HepG2 (cell line): ENCODE measurements around the gene SIAH1. TPM values are rescaled to one million over a fixed set of nuclear protein-coding genes. Genes with fewer than 3 reads are reported as not detected.

Experiments
- ATAC-seq: fragments of 200-7000 bp; cut with Tn5 transposase; 3 replicates; pipeline ENCODE4 v1.9.1; 2020; ENCODE audit warnings: mild to moderate bottlenecking, moderate library complexity
- BruUV-seq: library from RNA; stranded (reverse); fragments of 400-500 nt; replicated peaks from 2 replicates; lab custom pipeline; 2021; lab: Mats Ljungman, UMichigan
- CTCF ChIA-PET: fragments of 300-600 bp; formaldehyde crosslinking; extraction: SDS; loops from one replicate; lab custom pipeline; 2021; ENCODE audit warnings: low total read pairs, inconsistent platforms, low intra/inter-chr PET ratio; lab: Yijun Ruan, JAX
- POLR2A ChIA-PET: fragments of 350-600 bp; sonication (Branson Sonifier 250); formaldehyde crosslinking; loops from one replicate; lab custom pipeline; 2020; ENCODE audit warnings: antibody characterized with exemption, inconsistent platforms; lab: Yijun Ruan, JAX
- DNase-seq: peaks from one replicate; pipeline ENCODE4 v3.0.0-alpha.2; 2015; ENCODE audit warnings: low spot score
- FAIRE-seq: peaks from 3 replicates; lab custom pipeline; 2011; peaks lifted over from hg19 to GRCh38; lab: Jason Lieb, UNC
- H2AFZ ChIP-seq: one replicate; pipeline ENCODE4 v1.6.1; 2011; ENCODE audit warnings: low read length, inconsistent platforms
- H3K27ac ChIP-seq: fragments of 300-600 bp; 3 replicates; pipeline ENCODE4 v1.8.0; 2011; ENCODE audit warnings: mixed run types, mild to moderate bottlenecking, mixed read lengths, low read length, inconsistent platforms; ENCODE audit not compliant: insufficient read depth; ENCODE audit errors: extremely low read length
- H3K27me3 ChIP-seq, 2 experiments: fragments of 200-600 bp in 1 of 2; 2 replicates in 1 of 2; 3 replicates in 1 of 2; pipeline versions ENCODE4 v1.6.0 to v1.8.0; 2011; ENCODE audit warnings: low read length in 2 of 2, mild to moderate bottlenecking in 2 of 2, moderate library complexity in 2 of 2, inconsistent platforms in 1 of 2; ENCODE audit not compliant: insufficient read depth in 2 of 2, control insufficient read depth in 1 of 2
- H3K36me3 ChIP-seq, 2 experiments: fragments of 200-600 bp in 1 of 2; replicated peaks in 1 of 2; 2 replicates in 1 of 2; 3 replicates in 1 of 2; pipeline versions ENCODE4 v1.5.1 to v1.8.0; 2011; ENCODE audit warnings: low read length in 2 of 2, inconsistent platforms in 1 of 2; ENCODE audit not compliant: insufficient read depth in 2 of 2, control insufficient read depth in 1 of 2
- H3K4me1 ChIP-seq: 2 replicates; pipeline ENCODE4 v1.5.1; 2012; ENCODE audit warnings: low read length, inconsistent platforms; ENCODE audit not compliant: insufficient read depth
- H3K4me2 ChIP-seq: 2 replicates; pipeline ENCODE4 v1.6.0; 2011; ENCODE audit warnings: low read depth, low read length, inconsistent platforms
- H3K4me3 ChIP-seq, 3 experiments: fragments of 200-600 bp in 1 of 3; sonication (generic), shearing (Covaris generic) in 1 of 3; replicated peaks in 1 of 3; 2 replicates each; pipeline ENCODE4 v1.5.1; 2011 to 2016; ENCODE audit warnings: low read length in 3 of 3, inconsistent platforms in 2 of 3, low read depth in 2 of 3, mild to moderate bottlenecking in 2 of 3, control low read depth in 1 of 3, mixed read lengths in 1 of 3; ENCODE audit not compliant: insufficient read depth in 1 of 3
- H3K79me2 ChIP-seq: one replicate; pipeline ENCODE4 v1.6.1; 2011; ENCODE audit warnings: low read length, inconsistent platforms; ENCODE audit not compliant: insufficient read depth
- H3K9ac ChIP-seq: 2 replicates; pipeline ENCODE4 v1.6.0; 2011; ENCODE audit warnings: mild to moderate bottlenecking, low read depth, low read length, inconsistent platforms; ENCODE audit not compliant: insufficient read depth
- H3K9me3 ChIP-seq: 2 replicates; pipeline ENCODE4 v1.5.1; 2012; ENCODE audit warnings: mild to moderate bottlenecking, low read length
- H4K20me1 ChIP-seq: 2 replicates; pipeline ENCODE4 v1.6.0; 2011; ENCODE audit warnings: inconsistent platforms, mild to moderate bottlenecking, low read length, moderate library complexity; ENCODE audit not compliant: insufficient read depth
- CEBPB ChIP-seq: IDR thresholded peaks from 2 replicates; pipeline ENCODE4 v1.6.1; 2011; ENCODE audit warnings: low read depth, low read length, improper control_type of control experiment, borderline replicate concordance
- CEBPG ChIP-seq: IDR thresholded peaks from 2 replicates; pipeline ENCODE4 v1.6.1; 2016
- ELF1 ChIP-seq: sonication (generic); formaldehyde crosslinking; IDR thresholded peaks from 2 replicates; pipeline ENCODE4 v1.4.0; 2020; ENCODE audit warnings: missing genetic modification reagents
- ELF3 ChIP-seq: IDR thresholded peaks from 2 replicates; pipeline ENCODE4 v1.6.1; 2016; ENCODE audit warnings: missing genetic modification reagents, missing compliant biosample characterization
- GATA4 ChIP-seq: sonication (generic); IDR thresholded peaks from 2 replicates; pipeline ENCODE4 v1.6.1; 2016; ENCODE audit warnings: antibody characterized with exemption, low read depth, borderline replicate concordance
- GTF2F1 ChIP-seq: fragments of 150-350 bp; IDR thresholded peaks from 2 replicates; pipeline ENCODE4 v1.6.1; 2014; ENCODE audit warnings: low read length
- MTA3 ChIP-seq: sonication (generic); formaldehyde crosslinking; IDR thresholded peaks from 2 replicates; pipeline ENCODE4 v1.4.0; 2020; ENCODE audit warnings: missing genetic modification reagents
- NFIC ChIP-seq: IDR thresholded peaks from 2 replicates; pipeline ENCODE4 v1.6.1; 2012; ENCODE audit warnings: mild to moderate bottlenecking, low read length, inconsistent platforms
- POLR2AphosphoS2 ChIP-seq: IDR thresholded peaks from 2 replicates; pipeline ENCODE4 v1.6.1; 2011; ENCODE audit warnings: low read depth, low read length, improper control_type of control experiment
- TCF12 ChIP-seq, 2 experiments: fragments of 450-650 bp in 1 of 2; sonication (generic) in 1 of 2; formaldehyde crosslinking in 1 of 2; IDR thresholded peaks; 2 replicates each; pipeline versions ENCODE4 v1.6.1 to v1.8.0; 2017 to 2022; ENCODE audit warnings: antibody characterized with exemption in 1 of 2, mild to moderate bottlenecking in 1 of 2, missing genetic modification reagents in 1 of 2, moderate library complexity in 1 of 2
- ZFP36 ChIP-seq: fragments of 150-350 bp; IDR thresholded peaks from 2 replicates; pipeline ENCODE4 v1.6.1; 2018; ENCODE audit warnings: borderline replicate concordance, low read length, low read depth; ENCODE audit not compliant: partially characterized antibody
- ZKSCAN1 ChIP-seq: fragments of 150-350 bp; IDR thresholded peaks from 2 replicates; pipeline ENCODE4 v1.6.1; 2014; ENCODE audit warnings: low read length
- ZSCAN20 ChIP-seq: sonication (generic); formaldehyde crosslinking; IDR thresholded peaks from 2 replicates; pipeline ENCODE4 v1.4.0; 2020; ENCODE audit warnings: missing genetic modification reagents, mild to moderate bottlenecking, borderline replicate concordance
- WGBS: methylation state at CpG from one replicate; pipeline ENCODE4 v1.1.6; 2017; ENCODE audit warnings: low lambda C conversion rate; 5-methylcytosine and 5-hydroxymethylcytosine counted together
- in situ Hi-C: cut with HindIII; loops from 2 replicates; pipeline ENCODE4 v1.10.0; 2017; ENCODE audit warnings: low pct_unique_long_range_greater_than_20kb; ENCODE audit not compliant: extremely low pct_ligation_motif_present
- intact Hi-C: fragments of 100-400 bp; cut with micrococcal nuclease; formaldehyde crosslinking; loops from one replicate; pipeline ENCODE4 v1.10.0; 2022; ENCODE audit not compliant: unreplicated experiment
- polyA plus RNA-seq, 8 experiments: library from polyadenylated mRNA; depleted of rRNA in 3 of 8; stranded (reverse) in 7 of 8; unstranded in 1 of 8; fragments of >200 nt; fragmentation: Illumina TruSeq in 4 of 8; extraction: Trizol in 4 of 8; gene quantifications; 2 replicates each; pipeline versions ENCODE4 v1.2.1 to v1.2.3, GENCODE V29; 2011 to 2016; ENCODE audit warnings: low read depth in 4 of 8, missing spikeins in 1 of 8, mixed read lengths in 1 of 8; ENCODE audit not compliant: insufficient read depth in 1 of 8
- total RNA-seq, 5 experiments: library from RNA; depleted of rRNA; stranded (reverse); fragments of >200 nt; fragmentation: Illumina TruSeq; extraction: Trizol; gene quantifications; 2 replicates each; pipeline ENCODE4 v1.2.3, GENCODE V29; 2016; ENCODE audit warnings: low read depth in 1 of 5
- TF ChIP-seq, protein P1 (sequence below): sonication (generic); formaldehyde crosslinking; IDR thresholded peaks from 2 replicates; pipeline ENCODE4 v1.8.1; 2023; ENCODE audit warnings: mild to moderate bottlenecking, inconsistent platforms, moderate library complexity, missing genetic modification reagents, borderline replicate concordance
- TF ChIP-seq, protein P2 (sequence below): sonication (generic); formaldehyde crosslinking; conservative IDR thresholded peaks from 2 replicates; pipeline ENCODE4 v1.8.0; 2022; ENCODE audit warnings: mild to moderate bottlenecking, moderate library complexity, missing genetic modification reagents
- TF ChIP-seq, protein P3 (sequence below): sonication (generic); formaldehyde crosslinking; IDR thresholded peaks from 2 replicates; pipeline ENCODE4 v1.8.1; 2023; ENCODE audit warnings: mild to moderate bottlenecking, missing genetic modification reagents

The SIAH1 gene
- total and polyA plus RNA-seq, 2 of the 13 experiments (the other 11 are each of a cell fraction or from before 2014, with no cell fraction given): 16.0 to 28.6 TPM

DNA sequence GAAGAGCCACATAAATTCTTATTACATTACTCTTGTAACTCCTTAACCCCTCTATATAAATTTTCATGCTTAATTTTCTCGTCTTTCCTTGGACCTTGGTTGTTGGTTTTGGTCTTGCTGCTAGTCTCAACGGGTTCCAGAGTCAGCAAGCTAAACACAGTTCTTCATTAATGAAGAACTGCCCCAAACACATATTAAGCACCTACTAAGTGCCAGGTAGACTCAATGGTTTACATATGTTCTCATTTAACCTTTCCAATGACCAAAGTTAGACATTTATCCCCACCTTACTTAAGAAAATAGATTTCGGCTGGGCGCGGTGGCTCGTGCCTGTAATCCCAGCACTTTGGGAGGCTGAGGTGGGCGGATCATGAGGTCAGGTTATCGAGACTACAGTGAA is 15.0 kb downstream of the SIAH1 start:
- no peak for DNase-seq
- ChIA-PET CTCF (no interaction called here), POLR2A (interaction anchor here (1.4 to 3.4 kb wide), 2 partner anchors 11 to 15 kb away, joined by 4 to 20 read pairs; partner anchors contain the start of gene SIAH1)
- in situ Hi-C loops: no loop called here
- no TSS peak for BruUV-seq
- TF ChIP-seq ZKSCAN1 (peak; percentile 67), ELF1 (CRISPR knock-in tag) (no peak), MTA3 (CRISPR knock-in tag) (no peak), NFIC (no peak), POLR2AphosphoS2 (peak; percentile 21; the same call in 1 of the 2 replicates)
- TF ChIP-seq, protein P1, sequence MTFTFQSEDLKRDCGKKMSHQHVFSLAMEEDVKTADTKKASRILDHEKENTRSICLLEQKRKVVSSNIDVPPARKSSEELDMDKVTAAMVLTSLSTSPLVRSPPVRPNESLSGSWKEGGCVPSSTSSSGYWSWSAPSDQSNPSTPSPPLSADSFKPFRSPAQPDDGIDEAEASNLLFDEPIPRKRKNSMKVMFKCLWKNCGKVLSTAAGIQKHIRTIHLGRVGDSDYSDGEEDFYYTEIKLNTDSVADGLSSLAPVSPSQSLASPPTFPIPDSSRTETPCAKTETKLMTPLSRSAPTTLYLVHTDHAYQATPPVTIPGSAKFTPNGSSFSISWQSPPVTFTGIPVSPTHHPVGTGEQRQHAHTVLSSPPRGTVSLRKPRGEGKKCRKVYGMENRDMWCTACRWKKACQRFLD: no peak
- Histone ChIP-seq H3K9ac (no peak overlapping the region), H4K20me1 (peaks cover 43% of the 10 kb centered on the region), H3K9me3 (no peaks in the 10 kb centered on the region), H3K4me2 (no peak overlapping the region), H2AFZ (no peak overlapping the region), H3K4me1 (peaks cover 52% of the 10 kb centered on the region), H3K79me2 (peaks cover 98% of the 10 kb centered on the region), H3K36me3 (no peaks in the 10 kb centered on the region), H3K4me3 (no peak overlapping the region), H3K27ac (no peak overlapping the region), H3K27me3 (no peaks in the 10 kb centered on the region; a peak in 1 of 5 replicates)
- FAIRE-seq: no peak
- intact Hi-C loops: no loop called here
- 97% methylated on average over 8 of the region's 8 CpGs for WGBS
- no peak for ATAC-seq

DNA sequence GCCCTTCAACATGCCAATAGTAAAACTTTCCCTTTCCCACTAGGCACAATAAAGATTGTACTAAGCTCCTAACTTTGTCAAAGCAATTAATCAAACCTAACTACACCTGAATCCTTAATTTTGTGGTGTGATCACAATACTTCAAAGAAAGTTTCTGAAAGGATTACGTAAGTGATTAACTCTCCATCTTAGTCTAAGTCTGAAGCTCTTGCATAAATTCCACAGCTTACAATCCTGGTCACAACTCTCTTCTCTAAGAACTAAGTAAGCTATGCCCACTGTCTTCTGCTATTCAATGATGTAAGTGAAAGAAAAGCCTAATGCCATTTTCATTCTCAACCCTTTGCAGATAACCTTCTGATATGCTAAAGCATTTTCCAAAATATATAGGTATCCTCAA is 15.4 kb downstream of the SIAH1 start:
- peaks cover 43% of the 10 kb centered on the region for H4K20me1 ChIP-seq
- peaks cover 52% of the 10 kb centered on the region for H3K4me1 ChIP-seq
- H2AFZ ChIP-seq: no peak overlapping the region
- no TSS peak for BruUV-seq
- WGBS: 88% methylated on average over 1 of the region's 1 CpG
- intact Hi-C loops (loop anchor here (5.0 kb wide), 1 partner anchor 253 kb away; no protein-coding TSS in a partner anchor), in situ Hi-C loops (no loop called here)
- peaks cover 98% of the 10 kb centered on the region for H3K79me2 ChIP-seq
- FAIRE-seq: no peak
- H3K4me3 ChIP-seq: no peak overlapping the region
- no peak for DNase-seq
- CTCF ChIA-PET: no interaction called here
- H3K4me2 ChIP-seq: no peak overlapping the region
- H3K9me3 ChIP-seq: no peaks in the 10 kb centered on the region
- H3K27ac ChIP-seq: no peak overlapping the region
- H3K9ac ChIP-seq: no peak overlapping the region
- POLR2A ChIA-PET: interaction anchor here (1.4 to 3.4 kb wide), 2 partner anchors 11 to 15 kb away, joined by 4 to 20 read pairs; partner anchors contain the start of gene SIAH1
- no peaks in the 10 kb centered on the region for H3K36me3 ChIP-seq
- no peaks in the 10 kb centered on the region; a peak in 1 of 5 replicates for H3K27me3 ChIP-seq
- ATAC-seq: no peak
- no peak for TF ChIP-seq GTF2F1
- TF ChIP-seq, protein P2, sequence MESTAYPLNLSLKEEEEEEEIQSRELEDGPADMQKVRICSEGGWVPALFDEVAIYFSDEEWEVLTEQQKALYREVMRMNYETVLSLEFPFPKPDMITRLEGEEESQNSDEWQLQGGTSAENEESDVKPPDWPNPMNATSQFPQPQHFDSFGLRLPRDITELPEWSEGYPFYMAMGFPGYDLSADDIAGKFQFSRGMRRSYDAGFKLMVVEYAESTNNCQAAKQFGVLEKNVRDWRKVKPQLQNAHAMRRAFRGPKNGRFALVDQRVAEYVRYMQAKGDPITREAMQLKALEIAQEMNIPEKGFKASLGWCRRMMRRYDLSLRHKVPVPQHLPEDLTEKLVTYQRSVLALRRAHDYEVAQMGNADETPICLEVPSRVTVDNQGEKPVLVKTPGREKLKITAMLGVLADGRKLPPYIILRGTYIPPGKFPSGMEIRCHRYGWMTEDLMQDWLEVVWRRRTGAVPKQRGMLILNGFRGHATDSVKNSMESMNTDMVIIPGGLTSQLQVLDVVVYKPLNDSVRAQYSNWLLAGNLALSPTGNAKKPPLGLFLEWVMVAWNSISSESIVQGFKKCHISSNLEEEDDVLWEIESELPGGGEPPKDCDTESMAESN (CRISPR knock-in tag): no peak
- no peak for TF ChIP-seq ZFP36
- TF ChIP-seq ZSCAN20 (CRISPR knock-in tag): no peak
- TF ChIP-seq, protein P3, sequence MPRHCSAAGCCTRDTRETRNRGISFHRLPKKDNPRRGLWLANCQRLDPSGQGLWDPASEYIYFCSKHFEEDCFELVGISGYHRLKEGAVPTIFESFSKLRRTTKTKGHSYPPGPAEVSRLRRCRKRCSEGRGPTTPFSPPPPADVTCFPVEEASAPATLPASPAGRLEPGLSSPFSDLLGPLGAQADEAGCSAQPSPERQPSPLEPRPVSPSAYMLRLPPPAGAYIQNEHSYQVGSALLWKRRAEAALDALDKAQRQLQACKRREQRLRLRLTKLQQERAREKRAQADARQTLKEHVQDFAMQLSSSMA (CRISPR knock-in tag): no peak
- TF ChIP-seq ELF3 (CRISPR knock-in tag): no peak
- no peak for TF ChIP-seq GATA4
- peak; percentile 39; the same call in 1 of the 2 replicates for TF ChIP-seq CEBPB
- no peak for TF ChIP-seq TCF12 (IDR thresholded peaks at IDR 0.05)
- TF ChIP-seq TCF12 (CRISPR knock-in tag; IDR thresholded peaks at IDR 0.05): no peak
- 0 out of 2 replicates have a peak, but pooled peaks have one; percentile 5 for TF ChIP-seq CEBPG
